ENCODE measurements around the gene MRPL11. TPM values are rescaled to one million over a fixed set of nuclear protein-coding genes. Genes with fewer than 3 reads are reported as not detected.

The MRPL11 gene
- total and polyA plus RNA-seq, 2 experiments from 2014 or later = 36.7 to 76.6 TPM

DNA sequence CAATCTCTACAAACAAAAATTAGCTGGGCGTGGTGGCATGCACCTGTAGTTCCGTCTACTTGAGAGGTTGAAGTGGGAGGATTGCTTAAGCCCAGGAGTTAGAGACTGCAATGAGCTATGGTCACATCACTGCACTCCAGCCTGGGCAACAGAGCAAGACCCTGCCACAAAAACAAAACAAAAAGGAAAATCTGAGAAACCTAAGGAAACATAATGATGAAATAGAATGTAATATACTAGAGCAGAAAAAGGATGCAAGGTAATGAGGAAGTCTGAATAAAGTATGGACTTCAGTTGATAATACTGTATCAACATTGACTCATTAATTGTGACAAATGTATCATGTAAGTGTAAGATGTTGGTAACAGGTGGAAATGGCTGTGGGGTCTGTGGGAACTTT lies 9.7 kb downstream of the MRPL11 start:
- Histone ChIP-seq H2AFZ (no peak overlapping the region), H3K4me3 (no peak overlapping the region), H3K27me3 (replicated peaks; ENCODE audit: insufficient read depth) (no peaks in the 10 kb centered on the region), H3K27ac (no peak overlapping the region), H3K79me2 (ENCODE audit: insufficient read depth) (no peaks in the 10 kb centered on the region), H3F3A (ENCODE audit: insufficient read depth) (no peaks in the 10 kb centered on the region), H3K9me3 (ENCODE audit: low read depth) (no peaks in the 10 kb centered on the region), H3K36me3 (ENCODE audit: low read depth) (no peaks in the 10 kb centered on the region), H4K20me1 (ENCODE audit: insufficient read depth) (no peaks in the 10 kb centered on the region), H3K9ac (no peak overlapping the region), H3K4me1 (ENCODE audit: insufficient read depth) (no peaks in the 10 kb centered on the region), H3K4me2 (ENCODE audit: unreplicated experiment) (no peak overlapping the region), H3K9me2 (ENCODE audit: insufficient read depth) (no peaks in the 10 kb centered on the region)
- DNase-seq = no peak
- TF ChIP-seq EZH2phosphoT487 (IDR thresholded peaks at IDR 0.05; ENCODE audit: insufficient read depth, low read depth) = no peak
- no peak for TF ChIP-seq EZH2 (IDR thresholded peaks at IDR 0.05; ENCODE audit: insufficient read depth, poor library complexity, severe bottlenecking)
- in situ Hi-C loops (cut with MboI) = no loop called here
- 63 to 67% methylated on average over 2 of the region's 2 CpGs for WGBS, 2 experiments (ENCODE audit: low coverage in 1 of 2, low lambda C conversion rate in 2 of 2, missing lambda C conversion rate in 2 of 2)

DNA sequence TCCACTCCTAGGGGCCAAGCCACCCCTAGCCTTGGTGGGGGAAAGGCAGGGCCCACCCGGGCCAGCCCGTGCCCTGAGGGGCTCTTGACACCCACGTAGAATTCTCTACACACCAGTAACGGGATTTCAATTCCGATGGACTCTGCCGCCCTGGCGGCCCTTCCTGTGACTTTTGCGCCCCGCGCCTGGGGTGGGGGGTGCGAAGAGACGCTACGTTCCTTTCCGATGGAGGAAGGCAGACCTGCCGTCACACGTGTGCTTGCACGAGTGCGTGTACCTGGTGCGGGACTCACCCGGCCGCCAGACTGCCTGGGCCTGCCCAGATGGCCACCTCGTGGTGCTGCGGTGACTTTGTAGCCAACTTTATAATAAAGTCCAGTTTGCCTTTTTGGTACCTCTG lies 12.3 kb downstream of the MRPL11 start:
- H4K20me1 ChIP-seq (ENCODE audit: insufficient read depth) = no peaks in the 10 kb centered on the region
- no peaks in the 10 kb centered on the region for H3K9me3 ChIP-seq (ENCODE audit: low read depth)
- no peaks in the 10 kb centered on the region for H3K9me2 ChIP-seq (ENCODE audit: insufficient read depth)
- no peaks in the 10 kb centered on the region for H3K36me3 ChIP-seq (ENCODE audit: low read depth)
- H3K79me2 ChIP-seq (ENCODE audit: insufficient read depth) = no peaks in the 10 kb centered on the region
- H3F3A ChIP-seq (ENCODE audit: insufficient read depth) = peaks cover 14% of the 10 kb centered on the region
- H3K27me3 ChIP-seq (replicated peaks; ENCODE audit: insufficient read depth) = no peaks in the 10 kb centered on the region
- no peak for TF ChIP-seq EZH2 (IDR thresholded peaks at IDR 0.05; ENCODE audit: insufficient read depth, poor library complexity, severe bottlenecking)
- no peak for TF ChIP-seq EZH2phosphoT487 (IDR thresholded peaks at IDR 0.05; ENCODE audit: insufficient read depth, low read depth)
- no peak overlapping the region for H3K27ac ChIP-seq
- 71 to 72% methylated on average over 23 of the region's 23 CpGs for WGBS, 2 experiments (ENCODE audit: low coverage in 1 of 2, low lambda C conversion rate in 2 of 2, missing lambda C conversion rate in 2 of 2)
- DNase-seq = no peak
- no peaks in the 10 kb centered on the region for H3K4me1 ChIP-seq (ENCODE audit: insufficient read depth)
- H2AFZ ChIP-seq = no peak overlapping the region
- no peak overlapping the region for H3K4me3 ChIP-seq
- in situ Hi-C loops (cut with MboI) = no loop called here
- no peak overlapping the region for H3K9ac ChIP-seq
- H3K4me2 ChIP-seq (ENCODE audit: unreplicated experiment) = no peak overlapping the region

DNA sequence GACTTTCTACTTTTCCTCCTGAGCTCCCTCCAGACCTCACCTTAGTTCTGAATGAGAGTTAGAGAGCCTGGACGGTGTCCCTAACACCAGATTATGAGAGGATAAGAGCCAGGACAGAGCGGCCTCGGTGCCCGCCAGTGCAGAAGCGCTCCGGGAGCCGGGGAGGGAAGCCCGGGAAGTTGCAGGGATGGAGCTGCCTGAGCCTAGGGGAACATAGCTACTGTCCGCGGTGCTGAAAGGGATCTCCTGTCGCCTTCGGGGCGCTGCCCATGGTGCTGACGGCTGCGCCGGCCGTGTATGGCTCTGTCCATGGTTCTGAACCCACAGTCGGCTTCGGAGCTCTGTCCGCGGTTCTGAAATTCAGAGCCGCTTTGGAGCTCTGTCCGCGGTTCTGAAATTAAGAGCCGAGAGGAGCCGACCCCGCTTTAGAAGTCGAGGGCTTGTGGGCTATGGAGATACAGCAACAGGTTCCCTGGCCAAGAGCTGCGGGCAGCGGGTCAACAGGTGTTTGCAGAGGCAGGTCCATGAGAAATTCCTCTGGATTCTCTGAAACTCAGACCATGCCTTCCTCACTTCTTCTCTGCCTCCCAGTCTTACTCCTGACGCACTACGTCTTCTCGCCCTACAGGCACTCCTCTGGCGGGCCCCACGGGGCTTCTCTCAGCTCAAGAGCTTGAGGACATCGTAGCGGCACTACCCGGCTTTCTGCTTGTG lies 17.0 kb downstream of the MRPL11 start:
- peak; percentile 93 for DNase-seq
- H3K4me1 ChIP-seq (ENCODE audit: insufficient read depth) = peaks cover 12% of the 10 kb centered on the region
- peaks cover 24% of the 10 kb centered on the region for H3F3A ChIP-seq (ENCODE audit: insufficient read depth)
- 8 to 9% methylated on average over 38 of the region's 38 CpGs for WGBS, 2 experiments (ENCODE audit: low coverage in 1 of 2, low lambda C conversion rate in 2 of 2, missing lambda C conversion rate in 2 of 2)
- no peaks in the 10 kb centered on the region for H3K36me3 ChIP-seq (ENCODE audit: low read depth)
- 0 out of 2 replicates have a peak, but pooled peaks cover 5% of the 10 kb centered on the region for H3K27me3 ChIP-seq (replicated peaks; ENCODE audit: insufficient read depth)
- no peaks in the 10 kb centered on the region for H4K20me1 ChIP-seq (ENCODE audit: insufficient read depth)
- TF ChIP-seq EZH2phosphoT487 (IDR thresholded peaks at IDR 0.05; ENCODE audit: insufficient read depth, low read depth) = no peak
- TF ChIP-seq EZH2 (IDR thresholded peaks at IDR 0.05; ENCODE audit: insufficient read depth, poor library complexity, severe bottlenecking) = no peak
- H3K9me2 ChIP-seq (ENCODE audit: insufficient read depth) = no peaks in the 10 kb centered on the region
- H3K79me2 ChIP-seq (ENCODE audit: insufficient read depth) = no peaks in the 10 kb centered on the region
- H3K4me2 ChIP-seq (ENCODE audit: unreplicated experiment) = no peak overlapping the region
- no peaks in the 10 kb centered on the region for H3K9me3 ChIP-seq (ENCODE audit: low read depth)
- no peak overlapping the region for H3K4me3 ChIP-seq
- no peak overlapping the region for H3K27ac ChIP-seq
- H3K9ac ChIP-seq = no peak overlapping the region
- in situ Hi-C loops (cut with MboI) = no loop called here
- no peak overlapping the region for H2AFZ ChIP-seq

DNA sequence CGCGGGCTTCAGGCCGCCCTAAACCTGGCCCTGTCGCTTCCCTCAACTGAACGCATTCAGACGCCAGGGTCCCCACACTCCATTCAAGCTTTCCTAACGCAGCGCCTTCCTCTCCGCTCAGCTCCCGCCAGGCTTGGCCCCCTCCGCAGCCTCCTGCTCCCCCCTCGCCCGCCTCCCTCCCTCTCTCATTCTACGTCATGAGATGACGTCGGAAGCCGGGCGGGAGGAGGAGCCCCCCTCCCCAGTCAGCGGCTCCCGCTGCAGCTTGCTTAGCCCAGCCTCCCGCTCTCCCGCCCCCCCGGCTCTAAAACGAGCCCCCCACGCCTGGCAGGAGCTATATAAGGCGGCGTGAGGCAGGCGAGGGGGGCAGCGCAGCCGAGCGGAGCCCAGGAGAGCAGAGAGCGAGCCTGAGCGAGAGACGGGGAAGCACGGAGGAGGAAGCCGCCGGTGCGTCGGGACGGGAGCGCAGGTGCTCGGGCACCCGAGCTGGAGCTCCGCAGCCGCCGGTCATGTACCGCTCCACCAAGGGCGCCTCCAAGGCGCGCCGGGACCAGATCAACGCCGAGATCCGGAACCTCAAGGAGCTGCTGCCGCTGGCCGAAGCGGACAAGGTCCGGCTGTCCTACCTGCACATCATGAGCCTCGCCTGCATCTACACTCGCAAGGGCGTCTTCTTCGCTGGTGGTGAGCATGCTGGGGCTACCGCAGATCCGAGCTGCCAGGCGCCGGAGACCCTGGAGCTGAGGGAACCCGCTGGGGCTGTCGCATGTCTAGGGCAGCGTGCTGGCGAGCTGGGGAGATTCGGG lies 17.8 kb downstream of the MRPL11 start, which contains the start of gene NPAS4:
TSS of gene NPAS4 (plus strand) at position 365 of the 806 bp plus-strand sequence. CDS start at position 510, 145 bp downstream.
- H3K9ac ChIP-seq = no peak within 1 kb of the TSS
- TF ChIP-seq EZH2phosphoT487 (IDR thresholded peaks at IDR 0.05; ENCODE audit: insufficient read depth, low read depth) (no peak), EZH2 (IDR thresholded peaks at IDR 0.05; ENCODE audit: insufficient read depth, poor library complexity, severe bottlenecking) (no peak)

More for the DNA sequence above, 17.8 kb downstream of the MRPL11 start, which contains the start of gene NPAS4:
- Histone ChIP-seq H4K20me1 (ENCODE audit: insufficient read depth) (no peaks in the 10 kb centered on the region), H3K4me2 (ENCODE audit: unreplicated experiment) (no peak within 1 kb of the TSS), H3K27me3 (replicated peaks; ENCODE audit: insufficient read depth) (0 out of 2 replicates have a peak, but pooled peaks cover 5% of the 10 kb centered on the region), H3F3A (ENCODE audit: insufficient read depth) (peaks cover 24% of the 10 kb centered on the region), H3K4me1 (ENCODE audit: insufficient read depth) (peaks cover 12% of the 10 kb centered on the region), H3K4me3 (no peak within 1 kb of the TSS), H3K36me3 (ENCODE audit: low read depth) (no peaks in the 10 kb centered on the region), H3K9me3 (ENCODE audit: low read depth) (no peaks in the 10 kb centered on the region), H3K9me2 (ENCODE audit: insufficient read depth) (no peaks in the 10 kb centered on the region), H3K79me2 (ENCODE audit: insufficient read depth) (no peaks in the 10 kb centered on the region), H3K27ac (no peak within 1 kb of the TSS), H2AFZ (no peak within 1 kb of the TSS)
- no peak for DNase-seq
- in situ Hi-C loops (cut with MboI) = no loop called here
- WGBS, 2 experiments (ENCODE audit: low coverage in 1 of 2, low lambda C conversion rate in 2 of 2, missing lambda C conversion rate in 2 of 2) = 8 to 9% methylated on average over 47 to 71 of the region's 71 CpGs
